Stimulated activated CD8-positive, alpha-beta memory T cell treated with anti-CD3 and anti-CD28 coated beads, Interleukin-15, amount 100 ng/mL, for 48 hours (primary cell): ENCODE results near the gene C6orf163.

Experiments used
- DNase-seq, 2 donors: peaks; one replicate each; pipeline ENCODE4 v3.0.0-alpha.2; 2020; ENCODE audit warnings: low read depth in 2 of 2

The C6orf163 gene

DNA sequence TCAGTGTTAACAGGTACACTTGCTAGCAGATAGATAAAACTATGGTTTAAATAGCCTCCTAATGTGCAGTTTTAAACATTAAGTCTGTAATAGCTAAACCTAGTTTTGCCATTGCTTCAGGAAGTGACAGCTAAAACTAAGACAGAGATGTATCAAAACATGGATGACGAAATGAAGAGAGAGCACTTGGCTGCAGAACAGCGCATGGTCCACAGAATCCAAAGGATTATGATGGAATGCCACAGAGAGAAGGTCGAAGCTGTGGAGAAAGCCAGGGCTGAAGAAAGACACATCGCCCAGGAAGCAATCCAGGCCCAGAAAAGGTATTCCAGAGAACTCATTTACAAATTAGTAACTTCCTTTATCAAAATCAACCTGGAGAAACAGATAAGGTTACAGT, 11.6 kb downstream of the C6orf163 start:
- no peak for DNase-seq

DNA sequence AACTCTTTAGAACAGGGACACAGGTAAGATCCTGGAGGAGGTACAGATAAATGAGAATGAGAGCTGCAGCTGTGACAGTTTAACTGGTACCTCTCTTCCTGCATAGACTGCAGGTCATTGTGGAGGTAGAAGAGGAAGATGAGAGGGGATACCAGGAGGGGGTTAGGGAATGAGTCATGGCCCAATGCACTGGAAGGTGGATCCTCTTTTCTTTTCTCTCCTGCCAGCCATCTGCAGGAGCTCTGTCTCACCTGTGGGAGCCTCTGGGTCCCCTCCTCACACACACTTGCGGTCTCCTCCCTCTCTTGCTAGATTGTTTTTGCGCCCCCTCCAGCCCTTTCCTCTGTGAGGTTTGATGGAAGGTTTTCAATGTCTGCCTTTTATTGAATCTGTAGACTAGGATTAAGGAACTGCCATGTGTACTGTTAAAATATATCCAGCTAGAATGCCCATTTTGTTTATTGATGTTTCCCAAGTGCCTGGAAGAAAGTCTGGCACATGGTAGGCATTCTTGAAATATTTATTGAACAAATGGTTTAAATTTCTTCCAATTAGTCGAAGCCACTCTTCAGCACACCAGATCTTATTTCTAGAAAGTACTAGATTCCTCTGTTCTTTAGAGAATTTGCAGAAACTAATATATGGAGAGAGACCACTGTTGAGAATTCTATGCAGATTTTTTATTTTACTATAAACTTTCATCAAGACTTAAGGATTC, 13.0 kb downstream of the C6orf163 start:
- no peak for DNase-seq

DNA sequence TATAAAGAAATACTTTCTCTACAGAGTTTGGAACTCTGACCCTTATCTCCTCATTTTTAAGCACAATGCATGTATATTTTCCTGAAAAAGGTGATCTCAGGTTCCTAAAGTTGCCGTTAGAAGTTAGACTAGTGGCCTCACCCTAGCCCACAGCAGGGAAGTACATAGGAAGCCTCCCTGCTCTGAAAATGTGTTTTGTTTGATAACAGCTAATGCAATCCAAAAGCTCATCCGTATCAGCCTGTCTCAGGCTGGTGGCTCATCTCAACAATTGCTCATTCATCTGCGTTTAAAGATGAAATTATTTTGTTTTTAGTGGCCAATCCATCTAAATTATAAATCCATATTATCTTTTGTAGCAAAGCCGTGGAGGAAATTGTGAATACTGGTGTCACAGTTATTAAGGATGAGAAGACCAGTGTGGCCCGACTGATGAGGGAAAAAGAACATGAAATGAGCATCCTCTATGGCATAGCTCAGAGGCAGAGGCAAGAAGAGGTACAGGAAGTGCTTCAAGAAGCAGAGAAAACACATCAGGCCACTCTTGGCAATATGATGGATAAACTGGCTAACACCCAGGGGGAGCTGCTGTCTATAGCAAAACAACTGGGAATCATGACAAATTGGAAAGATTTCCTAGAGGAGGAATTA, 20.1 kb downstream of the C6orf163 start:
- DNase-seq = no peak

DNA sequence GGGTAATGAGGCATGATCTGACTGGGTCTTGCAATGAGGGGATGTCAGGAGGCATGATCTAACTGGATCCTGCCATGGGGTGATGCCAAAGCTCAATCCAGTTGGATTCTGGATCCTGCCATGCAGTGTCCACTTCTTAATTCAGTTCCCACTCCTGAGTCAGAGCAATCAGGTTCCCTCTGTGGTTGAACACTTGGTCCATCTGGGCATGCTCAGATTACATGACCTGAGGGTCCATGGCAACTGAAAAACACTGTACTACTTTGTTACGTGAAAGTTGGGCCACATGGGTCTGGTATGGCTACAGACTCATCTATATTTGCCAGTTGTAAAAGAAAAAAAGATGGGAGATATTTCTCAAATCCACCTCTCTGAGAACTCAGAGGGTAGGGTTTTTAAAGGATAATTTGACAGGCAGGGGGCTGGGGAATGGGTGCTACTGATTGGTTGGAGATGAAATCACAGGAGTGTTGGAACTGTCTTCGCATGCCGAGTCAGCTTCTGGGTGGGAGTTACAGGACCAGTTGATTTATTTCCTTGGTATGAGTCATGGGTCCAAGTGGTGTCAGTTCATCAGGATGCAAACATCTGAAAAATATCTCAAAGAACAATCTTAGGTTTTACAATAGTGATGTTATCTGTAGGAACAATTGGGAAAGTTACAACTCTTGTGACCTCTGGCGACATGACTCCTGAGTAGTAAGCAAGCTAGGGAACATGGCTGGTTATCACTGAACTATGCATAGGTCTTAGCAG, 21.6 kb downstream of the C6orf163 start:
- no peak for DNase-seq

DNA sequence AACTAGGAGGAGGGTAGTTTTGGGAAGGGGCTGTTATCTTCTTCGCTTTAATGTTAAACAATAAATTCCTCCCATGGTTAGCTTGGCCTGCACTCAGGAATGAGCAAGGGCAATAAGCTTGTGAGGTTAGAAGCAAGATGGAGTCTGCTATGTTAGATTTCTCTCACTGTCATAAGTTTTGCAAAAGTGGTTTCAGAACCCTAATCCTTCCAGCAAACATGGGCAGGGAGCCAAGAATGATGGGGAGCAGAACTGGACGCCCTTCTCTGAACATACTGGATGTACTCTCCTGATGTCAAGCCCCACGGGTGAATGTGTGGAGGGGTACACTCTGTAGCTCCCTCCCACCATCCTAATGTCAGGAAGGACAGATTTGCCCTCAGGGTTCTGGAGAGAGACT, 22.3 kb downstream of the C6orf163 start:
- no peak for DNase-seq

DNA sequence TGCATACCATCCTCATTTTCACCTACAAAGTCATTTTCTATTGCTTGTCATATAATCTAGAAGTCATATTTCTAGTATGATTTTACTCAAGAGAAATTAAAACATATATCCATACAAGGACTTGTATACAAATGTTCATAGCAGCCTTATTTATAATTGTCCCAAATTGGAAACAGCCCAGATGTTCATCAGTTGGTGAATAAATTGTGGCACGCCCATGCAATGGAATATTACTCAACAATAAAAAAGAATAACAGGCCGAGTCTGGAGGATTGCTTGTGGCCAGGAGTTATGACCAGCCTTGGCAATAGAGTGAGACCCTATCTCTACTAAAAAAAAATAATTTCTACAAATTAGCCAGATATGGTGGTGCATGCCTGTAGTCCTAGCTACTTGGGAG, 28.8 kb downstream of the C6orf163 start:
- no peak for DNase-seq

DNA sequence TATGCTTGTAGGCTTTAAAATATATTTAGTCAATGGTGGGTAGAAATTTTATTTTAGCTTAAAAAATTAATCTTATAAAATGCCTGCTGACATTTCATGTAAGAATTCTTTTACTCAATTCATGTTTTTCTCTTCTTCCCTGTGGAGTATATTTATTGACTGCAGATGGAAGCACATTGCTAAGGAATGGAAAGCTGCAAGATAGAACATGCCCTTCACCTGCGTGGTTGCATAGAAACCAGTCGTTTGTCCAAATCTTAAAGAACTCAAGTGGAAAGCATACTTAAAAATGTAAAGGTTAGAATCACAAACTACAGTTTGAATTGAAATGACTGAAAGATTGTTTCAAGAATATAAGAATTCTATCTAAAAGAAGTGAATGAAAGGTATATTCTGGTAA, 30.7 kb downstream of the C6orf163 start:
- no peak for DNase-seq

DNA sequence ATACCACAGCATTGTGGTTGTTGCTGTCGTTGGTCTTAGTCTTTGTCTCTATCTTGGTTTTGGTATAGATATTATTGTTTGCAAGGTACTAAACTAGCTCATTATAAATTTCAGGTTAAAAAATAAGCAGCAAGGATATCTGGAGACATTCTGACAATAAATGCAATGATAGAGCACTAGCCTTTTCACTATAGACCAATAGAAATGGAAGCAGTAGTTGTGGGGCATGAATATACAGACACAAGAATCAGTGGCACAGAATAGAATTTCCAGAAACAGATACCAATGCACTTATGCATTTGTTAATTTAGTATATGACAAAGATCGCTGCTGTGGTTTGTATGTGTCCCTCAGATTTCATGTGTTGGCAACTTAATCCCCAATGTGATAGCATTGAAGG, 32.0 kb downstream of the C6orf163 start:
- DNase-seq = no peak

DNA sequence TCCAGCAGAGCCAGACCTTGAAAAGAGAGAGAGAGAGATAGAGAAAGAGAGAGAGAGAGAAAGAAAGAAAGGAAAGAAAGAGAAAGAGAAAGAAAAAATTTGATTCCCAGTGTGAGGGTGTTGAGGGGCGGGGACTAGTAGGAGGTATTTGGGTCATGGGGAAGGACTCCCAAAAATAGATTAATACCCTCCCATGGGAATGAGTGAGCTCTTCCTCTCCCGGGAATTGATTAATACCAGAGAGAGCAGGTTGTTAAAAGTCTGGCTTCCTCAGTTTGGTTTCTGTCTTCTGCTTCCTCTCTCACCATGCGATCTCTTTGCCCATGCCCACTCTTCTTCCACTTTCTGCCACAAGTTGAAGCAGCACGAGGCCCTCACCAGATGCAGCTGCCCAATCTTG, 34.3 kb downstream of the C6orf163 start:
- no peak for DNase-seq

DNA sequence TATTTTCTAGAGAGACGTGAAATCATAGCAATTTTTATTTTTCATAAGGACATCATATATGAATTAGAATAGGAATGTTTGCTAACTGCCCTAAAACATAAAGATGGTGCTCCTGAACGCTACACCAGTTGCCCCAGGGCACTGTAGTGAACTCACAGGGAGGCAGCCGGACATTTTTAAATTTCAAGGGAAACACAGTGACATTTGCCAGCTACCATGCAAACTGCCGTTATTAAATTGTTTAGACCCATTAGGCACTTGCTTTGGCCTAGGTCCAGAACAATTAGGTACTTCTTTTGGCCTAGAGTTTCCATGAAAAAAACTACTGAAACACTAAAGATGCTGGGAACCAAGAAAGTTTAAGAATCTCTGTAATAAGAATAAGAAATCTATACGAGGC, 38.2 kb downstream of the C6orf163 start:
- DNase-seq = no peak

DNA sequence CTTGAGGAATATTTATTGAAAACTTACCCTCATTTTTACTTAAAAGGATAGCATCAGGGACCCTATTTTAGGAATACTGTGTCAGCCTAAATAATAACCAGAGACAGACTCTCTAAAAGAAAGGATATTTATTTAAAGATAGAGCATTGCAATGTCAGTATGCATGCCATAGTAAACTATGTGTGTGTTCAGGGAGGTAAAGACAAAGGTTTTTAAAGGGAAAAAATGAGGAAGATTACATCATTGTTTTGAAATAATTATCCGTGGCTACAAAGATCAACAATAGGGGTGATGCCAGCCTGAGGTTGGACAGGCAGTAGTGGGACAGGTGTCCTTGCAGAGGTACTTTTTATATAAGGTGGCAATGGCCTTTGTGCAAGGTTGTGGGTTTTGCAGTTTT, 39.4 kb downstream of the C6orf163 start:
- DNase-seq = no peak

DNA sequence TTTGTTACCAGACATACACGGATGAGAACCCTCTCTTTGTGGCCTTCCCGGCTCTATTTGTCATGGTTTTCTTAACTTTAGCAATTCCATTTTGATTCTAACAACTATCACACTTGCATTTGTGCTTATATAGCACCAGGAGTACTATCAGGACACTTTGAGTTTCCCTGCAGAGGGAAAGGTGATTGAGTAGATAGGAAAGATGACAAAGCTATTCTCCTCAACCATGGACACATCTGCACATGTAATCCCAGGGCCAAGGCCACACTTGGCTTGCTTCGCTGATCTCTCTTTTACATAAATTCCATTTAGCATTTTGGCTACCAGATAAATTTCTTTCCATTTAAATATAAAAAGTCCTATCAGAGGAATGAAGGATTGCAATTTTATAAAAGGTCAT, 39.8 kb downstream of the C6orf163 start:
- no peak for DNase-seq

DNA sequence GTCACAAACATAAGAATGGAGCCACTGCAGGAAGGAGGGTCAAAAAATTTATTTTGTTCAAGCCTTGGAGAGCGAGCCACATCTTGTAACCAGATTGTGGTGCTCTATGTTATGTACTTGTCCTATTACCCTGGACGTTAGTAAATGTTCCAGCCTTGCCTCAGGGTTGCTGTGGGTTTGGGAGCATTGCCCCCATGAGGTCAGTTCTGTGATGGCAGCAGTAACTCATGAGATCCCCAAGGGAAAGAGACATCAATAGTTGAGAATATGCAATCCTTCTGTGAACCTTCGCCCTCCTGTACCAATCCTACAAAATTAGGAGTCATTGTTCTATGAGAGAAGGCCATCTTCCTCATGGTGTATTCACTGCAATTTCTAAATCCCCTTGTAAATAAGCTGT, 46.7 kb downstream of the C6orf163 start:
- no peak for DNase-seq

DNA sequence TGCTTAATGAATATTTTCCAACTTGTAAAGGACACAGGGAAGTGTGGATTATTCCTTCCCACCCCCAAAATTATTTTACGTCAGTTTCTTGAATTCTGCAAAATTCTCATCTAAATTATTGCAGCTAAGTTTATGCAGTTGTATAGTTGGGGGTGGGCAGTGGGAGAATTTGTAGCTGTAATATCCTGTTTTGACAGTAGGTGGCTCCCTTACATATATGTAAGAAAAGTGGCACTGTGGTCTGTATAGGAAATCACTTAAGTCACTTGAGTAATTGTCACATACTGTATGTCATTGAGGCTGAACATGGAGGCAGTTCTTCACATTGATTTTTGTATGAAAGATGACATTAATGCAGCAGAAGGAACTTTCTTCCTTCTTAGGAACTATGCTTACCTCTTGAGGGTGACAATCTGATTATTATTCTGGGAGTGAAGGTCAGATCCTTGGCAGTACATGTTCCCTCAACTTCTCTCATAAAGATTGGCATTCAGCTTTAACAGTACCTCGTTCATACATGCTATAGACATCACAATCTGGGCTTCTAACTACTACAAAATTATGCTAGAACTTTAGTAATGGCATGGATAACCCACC, 48.5 kb downstream of the C6orf163 start:
- DNase-seq = no peak

DNA sequence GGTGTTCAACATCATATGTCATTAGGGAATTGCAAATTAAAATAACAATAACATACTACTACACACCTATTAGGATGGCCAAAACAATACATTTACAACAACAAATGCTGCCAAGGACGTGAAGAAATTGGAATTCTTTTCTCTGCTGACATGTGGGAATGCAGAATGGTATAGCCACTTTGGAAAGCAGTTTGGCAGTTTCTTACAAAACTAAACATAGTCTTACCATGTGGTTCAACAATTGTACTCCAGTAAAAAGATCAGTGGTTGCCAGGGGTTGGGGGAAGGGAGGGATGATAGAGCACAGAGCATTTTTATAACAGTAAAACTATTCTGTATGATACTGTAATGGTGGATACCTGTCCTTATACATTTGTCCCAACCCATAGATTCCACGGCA, 50.8 kb downstream of the C6orf163 start:
- no peak for DNase-seq

DNA sequence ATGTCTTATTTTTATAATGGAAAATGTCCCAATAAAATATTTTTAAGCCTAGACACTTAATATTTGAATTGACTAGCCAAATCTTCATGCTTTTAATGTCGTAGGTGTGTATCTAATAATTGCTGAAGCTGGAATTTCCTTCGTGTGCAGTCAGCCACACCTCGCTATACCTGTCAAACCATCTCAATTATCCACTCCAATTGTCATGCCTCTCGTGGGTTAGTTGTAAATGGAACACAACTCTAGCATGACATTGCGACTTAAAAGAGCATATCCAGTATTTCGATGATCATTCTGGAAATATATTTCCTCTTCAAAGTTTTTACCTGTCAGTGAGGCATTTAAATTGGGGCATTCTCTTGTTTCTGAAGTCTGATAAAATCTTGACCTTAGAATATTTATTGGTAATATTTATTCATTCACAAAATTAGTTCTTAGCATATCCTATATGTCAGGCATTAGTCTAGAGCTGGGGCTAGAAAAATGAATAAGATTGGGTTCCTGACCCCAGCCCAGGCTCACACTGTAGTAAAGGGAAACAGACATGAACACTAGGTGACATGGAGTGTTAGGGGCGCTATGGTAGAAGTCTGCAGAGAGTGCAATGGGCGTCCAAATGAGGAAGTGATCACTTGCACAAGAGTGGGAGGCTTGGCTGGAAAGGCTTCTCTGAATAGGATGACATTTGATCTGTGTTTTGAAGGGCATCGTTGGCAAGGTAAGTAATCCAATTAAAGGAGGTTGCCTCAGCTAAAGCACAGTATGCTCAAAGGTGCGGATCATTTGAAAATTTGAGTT, 52.2 kb downstream of the C6orf163 start:
- no peak for DNase-seq

DNA sequence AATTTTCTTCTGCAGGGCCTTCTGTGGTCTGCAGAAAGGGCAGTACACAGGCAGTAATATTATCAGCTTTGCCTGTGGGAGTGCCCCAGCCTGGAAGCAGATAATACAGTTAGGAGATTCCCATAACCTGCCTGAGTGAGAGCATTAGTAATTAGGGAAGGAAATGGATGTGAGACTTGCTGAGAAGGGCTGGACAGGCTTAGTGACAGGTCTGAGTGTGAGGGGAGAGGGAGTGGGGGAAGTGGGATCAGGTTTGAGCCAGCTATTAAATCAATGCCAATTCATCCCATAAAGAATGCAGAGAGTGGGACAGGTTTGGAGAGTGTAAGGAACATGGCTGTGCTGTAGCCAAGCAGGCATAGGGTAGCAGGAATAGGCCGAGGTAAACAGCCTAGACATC, 53.0 kb downstream of the C6orf163 start:
- DNase-seq = no peak

DNA sequence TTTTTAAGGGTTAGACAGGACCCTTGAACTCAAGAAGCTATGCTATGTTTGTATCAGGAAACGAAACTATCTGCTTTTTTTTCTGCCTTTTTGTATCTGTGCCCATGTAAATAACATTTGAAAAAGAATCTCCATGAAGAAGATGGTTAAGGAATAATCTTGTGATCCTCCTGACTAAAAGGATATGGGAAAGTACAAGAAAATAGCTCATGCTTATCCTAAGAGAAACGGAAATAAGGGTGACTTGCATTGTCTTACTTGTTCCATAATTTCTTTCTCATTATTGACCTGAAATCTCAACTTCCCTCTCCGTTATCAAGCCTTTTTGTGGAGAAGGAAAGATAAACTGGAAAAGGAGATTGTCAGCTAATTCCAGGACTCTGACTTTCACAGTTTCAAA, 57.2 kb downstream of the C6orf163 start:
- DNase-seq = no peak

DNA sequence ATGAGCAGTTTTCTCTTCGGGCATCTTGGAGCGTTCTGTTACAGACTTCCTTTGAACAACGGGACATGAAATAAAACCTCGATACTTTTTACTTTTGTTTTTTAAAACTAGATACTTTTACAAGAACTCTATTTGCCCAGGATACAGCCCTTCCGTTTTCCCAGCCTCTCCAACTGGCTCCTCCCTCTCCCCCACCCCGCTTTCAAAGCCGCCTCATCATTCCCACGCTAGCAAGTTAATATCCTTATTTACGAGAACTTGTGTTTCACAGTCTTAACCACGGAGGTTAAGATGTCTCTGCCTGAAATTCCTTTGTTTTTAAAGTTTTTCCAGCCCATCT, 62.9 kb downstream of the C6orf163 start:
- DNase-seq = no peak

DNA sequence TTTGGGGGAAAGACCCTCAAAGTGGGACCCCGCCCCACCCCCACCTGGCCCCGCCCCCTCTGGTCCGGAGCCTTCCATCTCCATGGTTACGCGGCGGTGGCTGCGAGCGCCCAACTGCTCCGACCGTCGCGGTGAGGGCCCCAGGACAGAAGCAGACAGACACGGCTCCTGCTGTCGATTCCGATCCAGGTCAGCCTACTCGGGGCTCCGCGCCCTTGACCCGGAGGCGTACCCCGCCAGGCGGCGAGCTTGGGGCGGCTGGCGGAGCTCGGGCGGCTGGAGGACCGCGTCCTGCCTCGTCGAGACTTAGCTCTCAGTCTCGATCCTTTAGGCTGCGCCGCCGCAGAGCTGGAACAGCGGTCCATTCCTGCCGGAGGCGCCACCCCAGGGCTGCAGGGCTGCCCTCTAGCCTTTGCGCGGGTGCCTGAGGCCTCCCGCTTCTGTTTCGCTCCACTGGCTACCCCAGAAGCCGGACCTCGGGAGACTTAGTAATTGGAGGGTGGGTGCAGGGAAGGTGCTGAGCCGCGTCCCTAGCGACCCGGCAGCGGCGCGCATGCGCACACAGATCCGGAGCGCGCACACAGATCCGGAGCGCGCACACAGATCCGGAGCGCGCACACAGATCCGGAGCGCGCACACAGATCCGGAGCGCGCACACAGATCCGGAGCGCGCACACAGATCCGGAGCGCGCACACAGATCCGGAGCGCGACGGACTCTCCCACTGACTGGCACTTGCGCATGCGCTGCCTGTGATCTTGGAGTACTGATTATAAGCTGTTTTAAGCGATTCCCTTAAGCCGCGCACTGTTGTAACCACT, 63.5 kb downstream of the C6orf163 start, which contains the start of gene CFAP206:
Gene CFAP206, plus strand, starts transcription at position 72 of the 820 bp plus-strand sequence. CDS start 1,868 bp downstream, outside the sequence.
- peak; percentile 59 to 62 for DNase-seq

DNA sequence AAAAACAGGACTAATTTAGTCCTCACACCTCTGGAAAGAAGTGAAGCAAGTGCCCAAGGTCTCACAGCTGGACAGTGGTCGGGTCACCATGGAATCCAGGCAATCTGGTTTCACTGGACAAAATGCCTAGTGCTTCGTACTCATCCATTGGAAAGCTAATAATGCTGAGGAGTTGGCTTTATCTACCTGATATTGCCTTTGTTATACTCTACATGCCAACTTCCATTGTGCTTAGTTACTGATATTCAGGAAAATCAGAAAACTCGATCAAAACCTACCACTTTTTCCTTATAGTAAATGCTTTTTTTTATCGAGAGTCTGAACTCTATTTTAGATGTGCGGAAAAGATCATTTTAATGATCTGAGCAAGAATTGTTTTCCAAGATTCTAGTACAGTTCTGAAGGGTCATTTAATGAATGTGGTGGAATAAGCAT, 64.1 kb downstream of the C6orf163 start:
- no peak for DNase-seq
